Endothelial cell (in vitro differentiated cells): ENCODE data around the gene GREB1. TPM values are rescaled to one million over a fixed set of nuclear protein-coding genes. Genes with fewer than 3 reads are reported as not detected.

Source experiments
- DNase-seq: peaks from one replicate; pipeline ENCODE4 v3.0.0; 2021; ENCODE audit warnings: low spot score
- H3K27ac Mint-ChIP-seq: one replicate; pipeline ENCODE4 v1.8.0; 2021; ENCODE audit warnings: mixed read lengths, inconsistent platforms; ENCODE audit not compliant: unreplicated experiment
- H3K27me3 Mint-ChIP-seq: one replicate; pipeline ENCODE4 v1.8.0; 2021; ENCODE audit warnings: mild to moderate bottlenecking, moderate library complexity, mixed read lengths, inconsistent platforms; ENCODE audit not compliant: unreplicated experiment
- H3K36me3 Mint-ChIP-seq: one replicate; pipeline ENCODE4 v1.8.0; 2021; ENCODE audit warnings: mild to moderate bottlenecking, low read depth, mixed read lengths, inconsistent platforms; ENCODE audit not compliant: unreplicated experiment
- H3K4me1 Mint-ChIP-seq: one replicate; pipeline ENCODE4 v1.8.0; 2021; ENCODE audit warnings: mild to moderate bottlenecking, mixed read lengths, inconsistent platforms; ENCODE audit not compliant: unreplicated experiment
- H3K4me3 Mint-ChIP-seq: one replicate; pipeline ENCODE4 v1.8.0; 2021; ENCODE audit warnings: mild to moderate bottlenecking, mixed read lengths, inconsistent platforms; ENCODE audit not compliant: unreplicated experiment
- H3K9me3 Mint-ChIP-seq: one replicate; pipeline ENCODE4 v1.8.0; 2021; ENCODE audit warnings: mixed read lengths, inconsistent platforms; ENCODE audit not compliant: unreplicated experiment
- CTCF ChIP-seq: fragments of 200-600 bp; sonication (generic); IDR thresholded peaks from one replicate; pipeline ENCODE4 v1.5.0; 2021; ENCODE audit warnings: antibody characterized with exemption; ENCODE audit not compliant: unreplicated experiment
- total RNA-seq: library from RNA; stranded (reverse); fragmentation: NEBNext Ultra II Directional; extraction: Animal tissue kit (Norgen Biotek cat#: 25700); gene quantifications from one replicate; pipeline ENCODE4 v1.2.1, GENCODE V29; 2021; ENCODE audit not compliant: unreplicated experiment

GREB1 gene
- total RNA-seq, 1 donor from 2014 or later = 35.9 TPM

GRCh38 chr2:11560806-11561205, 27.0 kb downstream of the GREB1 start:
- H3K36me3 Mint-ChIP-seq = peaks cover 6% of the 10 kb centered on the region
- TF ChIP-seq CTCF = no peak
- no peak overlapping the region for H3K27ac Mint-ChIP-seq
- peaks cover 2% of the 10 kb centered on the region for H3K27me3 Mint-ChIP-seq
- H3K4me3 Mint-ChIP-seq = no peak overlapping the region
- no peak for DNase-seq
- peaks cover 23% of the 10 kb centered on the region for H3K4me1 Mint-ChIP-seq
- no peaks in the 10 kb centered on the region for H3K9me3 Mint-ChIP-seq

GRCh38 chr2:11562011-11562410, 28.2 kb downstream of the GREB1 start:
- Mint-ChIP-seq H3K4me1 (peaks cover 19% of the 10 kb centered on the region), H3K27me3 (peaks cover 2% of the 10 kb centered on the region), H3K27ac (no peak overlapping the region), H3K9me3 (no peaks in the 10 kb centered on the region), H3K4me3 (peak overlapping the region; percentile 38), H3K36me3 (peaks cover 6% of the 10 kb centered on the region)
- no peak for TF ChIP-seq CTCF
- no peak for DNase-seq

- Mint-ChIP-seq H3K9me3 (no peaks in the 10 kb centered on the region), H3K4me1 (peaks cover 16% of the 10 kb centered on the region), H3K27me3 (peaks cover 2% of the 10 kb centered on the region), H3K4me3 (no peak overlapping the region), H3K27ac (no peak overlapping the region), H3K36me3 (peaks cover 6% of the 10 kb centered on the region)
- no peak for DNase-seq
- no peak for TF ChIP-seq CTCF
Observed at GRCh38 chr2:11562476-11562875, 28.6 kb downstream of the GREB1 start.

- H3K4me1 Mint-ChIP-seq = peaks cover 12% of the 10 kb centered on the region
- no peak for DNase-seq
- no peak overlapping the region for H3K4me3 Mint-ChIP-seq
- H3K36me3 Mint-ChIP-seq = peaks cover 6% of the 10 kb centered on the region
- no peak overlapping the region for H3K27ac Mint-ChIP-seq
- no peaks in the 10 kb centered on the region for H3K9me3 Mint-ChIP-seq
- H3K27me3 Mint-ChIP-seq = peaks cover 2% of the 10 kb centered on the region
- no peak for TF ChIP-seq CTCF
Observed at GRCh38 chr2:11563784-11564666, 30.2 kb downstream of the GREB1 start.
